HCEC 1CT (cell line): ENCODE measurements around the gene CHD3.

Experiments used
- DNase-seq: peaks from one replicate; pipeline ENCODE4 v3.0.0-alpha.2; 2017

CHD3 gene

GRCh38 chr17:7903154-7904103, 14.8 kb downstream of the CHD3 start:
- no peak for DNase-seq

GRCh38 chr17:7909089-7909488, 20.5 kb downstream of the CHD3 start:
- DNase-seq: no peak

GRCh38 chr17:7910281-7910680, 21.7 kb downstream of the CHD3 start:
- no peak for DNase-seq

GRCh38 chr17:7910711-7911110, 22.1 kb downstream of the CHD3 start:
- DNase-seq: no peak

- DNase-seq: no peak
These were observed 22.5 kb downstream of the CHD3 start for GRCh38 chr17:7911116-7911515.

DNA sequence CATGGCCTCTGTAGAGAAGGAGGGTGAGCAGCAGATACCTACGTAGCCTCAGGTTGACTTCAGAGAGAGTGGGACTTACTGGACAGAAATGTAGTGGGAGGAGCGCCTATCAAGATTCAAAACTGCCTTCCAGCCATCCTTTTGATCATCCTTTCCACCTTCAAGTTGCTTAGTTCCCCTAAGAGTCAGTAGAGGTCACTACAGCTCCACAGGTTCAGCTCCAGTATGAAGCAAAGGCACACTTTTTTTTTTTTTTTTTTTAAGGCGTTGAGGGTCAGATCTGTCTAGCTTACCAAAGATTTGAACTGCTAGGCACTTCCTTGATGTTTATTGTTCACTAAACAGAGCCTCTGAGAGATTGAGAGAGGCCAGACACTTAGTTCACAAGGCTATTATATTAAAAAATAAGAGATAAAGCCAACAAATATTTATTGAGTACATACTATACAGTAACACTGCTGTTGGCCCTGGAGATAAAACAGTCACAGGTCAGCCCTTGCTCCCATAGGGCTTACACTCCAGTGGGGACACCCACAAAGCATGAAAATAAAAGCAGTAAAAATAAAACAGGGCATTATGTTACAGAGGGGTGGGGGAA, 24.4 kb downstream of the CHD3 start:
- DNase-seq: peak; percentile 62

DNA sequence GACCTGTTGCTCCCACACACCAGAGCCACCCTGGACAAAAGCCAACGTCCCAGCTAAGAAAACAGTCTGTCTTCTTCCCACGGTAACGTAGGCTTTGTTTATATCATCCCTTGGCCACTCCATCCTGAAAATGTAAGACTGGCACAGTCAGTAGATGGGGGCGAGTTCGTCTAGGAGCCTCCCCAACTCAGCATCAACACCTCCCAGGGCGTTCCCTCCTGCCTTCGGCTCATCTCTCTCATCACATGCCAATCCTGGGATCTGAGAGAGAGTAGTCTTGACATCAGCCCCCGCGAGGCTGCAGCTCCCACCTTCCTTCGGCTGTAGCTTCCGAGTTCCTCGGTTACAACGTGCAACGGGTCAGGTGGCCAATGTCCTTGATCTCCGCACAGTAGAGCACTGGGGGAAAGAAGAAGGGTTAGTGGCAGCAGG, 26.6 kb downstream of the CHD3 start:
- no peak for DNase-seq

GRCh38 chr17:7915611-7916384, 27.2 kb downstream of the CHD3 start, which contains the start of gene RNF227:
TSS of gene RNF227 (minus strand) at chr17:7916289. CDS start at chr17:7916195, 94 bp downstream.
- peak; percentile 80 for DNase-seq

DNA sequence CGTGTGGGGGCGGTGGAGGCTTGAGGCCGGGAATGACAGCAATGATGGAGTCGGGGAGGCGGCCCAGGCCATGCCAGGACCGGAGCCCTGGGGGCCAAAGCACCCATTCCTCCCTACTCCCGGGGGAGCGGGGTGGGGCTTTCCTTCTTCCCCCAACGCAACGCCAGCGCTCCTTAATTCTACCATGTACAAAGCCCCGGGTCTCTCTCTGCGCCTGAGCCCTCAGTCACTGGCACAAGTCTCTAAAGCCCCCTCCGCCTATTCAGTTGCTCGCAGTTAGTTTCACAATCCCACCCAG, 27.7 kb downstream of the CHD3 start:
- DNase-seq: no peak

DNA sequence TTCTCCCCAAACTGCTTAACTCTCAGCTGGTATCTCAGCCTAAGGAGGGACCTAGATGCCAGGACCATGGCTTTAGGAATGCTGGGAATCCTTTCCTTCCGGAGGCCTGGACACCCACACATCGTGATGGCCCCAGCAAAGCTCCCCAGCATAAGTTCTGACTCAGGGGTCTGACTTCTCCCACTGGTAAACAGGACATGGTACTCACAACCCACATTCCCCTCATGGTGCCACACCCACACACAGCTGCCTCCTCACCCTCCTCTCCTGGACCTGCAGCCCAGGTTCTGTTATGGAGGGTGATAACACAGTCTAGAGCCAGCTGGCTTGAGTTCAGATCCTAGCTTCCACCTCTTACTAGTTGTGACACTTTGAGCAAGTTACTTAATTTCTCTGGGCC, 28.2 kb downstream of the CHD3 start:
- no peak for DNase-seq

DNA sequence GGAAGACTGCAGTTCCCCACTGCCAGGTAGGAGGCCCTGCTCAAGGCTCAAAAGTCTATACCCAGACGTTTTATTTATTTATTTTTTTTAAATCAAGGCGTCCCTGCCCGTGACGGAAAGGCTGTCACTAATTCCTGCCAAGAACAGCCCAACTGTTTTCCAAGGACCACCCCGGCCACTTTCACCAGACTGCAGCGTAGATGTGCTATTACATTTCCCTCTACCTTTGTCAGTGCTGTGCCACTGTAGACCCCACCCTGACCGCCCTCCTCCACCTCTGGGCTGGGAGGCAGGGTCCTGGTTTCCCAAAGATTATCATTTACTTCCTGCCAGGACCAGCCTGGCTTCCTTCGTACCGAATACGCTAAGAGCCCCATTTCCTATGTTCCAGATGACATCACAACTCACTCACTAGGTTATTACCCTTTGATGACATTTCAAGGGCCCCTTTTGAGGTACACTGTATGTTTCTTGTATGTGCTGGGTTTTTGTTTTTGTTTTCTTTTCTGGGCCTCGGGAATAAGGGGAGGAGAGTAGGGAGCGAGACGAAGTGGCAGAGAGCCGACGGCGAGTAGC, 33.8 kb downstream of the CHD3 start:
- no peak for DNase-seq

- peak; percentile 67 for DNase-seq
These were observed 34.4 kb downstream of the CHD3 start for GRCh38 chr17:7922845-7923628.

- DNase-seq: no peak
These were observed 39.0 kb downstream of the CHD3 start for GRCh38 chr17:7927596-7927995.

DNA sequence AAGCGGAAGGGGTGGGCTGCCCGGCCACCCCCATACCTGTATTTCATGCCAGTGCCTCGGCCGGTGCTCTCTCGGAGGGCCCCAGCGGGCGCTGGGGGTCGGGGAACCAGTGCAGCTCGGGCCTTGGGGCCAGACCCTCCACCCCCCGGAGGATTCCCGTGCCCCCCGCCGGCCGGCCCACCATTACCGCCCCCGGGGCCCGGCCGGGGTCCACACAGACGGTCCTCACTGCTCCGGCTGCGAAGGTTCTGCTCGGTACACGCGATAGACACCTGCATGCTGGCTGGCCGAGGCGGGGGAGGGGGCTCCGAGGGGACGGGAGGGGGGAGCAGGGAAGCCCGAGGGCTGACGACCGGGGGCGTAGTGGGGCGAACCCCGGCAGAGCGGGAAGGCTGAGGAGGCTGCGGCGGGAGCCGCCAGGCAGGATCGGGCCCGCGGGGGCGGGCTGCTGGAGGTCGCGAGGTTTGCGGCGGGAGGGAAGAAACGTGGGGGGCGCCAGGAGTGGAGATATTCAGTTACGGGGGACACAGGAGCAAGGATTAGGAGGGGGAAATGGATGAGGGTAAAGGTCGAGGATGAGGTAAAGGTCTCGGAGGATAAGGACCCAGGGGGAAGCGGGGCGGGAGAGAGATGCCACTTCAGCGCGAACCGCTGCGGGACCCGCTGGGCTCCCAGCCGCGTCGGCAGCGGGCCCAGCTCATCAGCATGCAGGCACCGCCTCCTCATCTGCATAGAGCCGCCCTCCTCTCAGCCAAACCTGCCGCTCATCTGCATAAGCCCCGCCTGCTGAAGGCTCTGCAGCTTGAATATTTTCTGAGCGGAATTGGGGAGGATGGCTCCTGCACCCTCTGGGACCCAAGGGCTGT, 40.8 kb downstream of the CHD3 start, which contains the start of gene KCNAB3:
TSS of gene KCNAB3 (minus strand) at position 699 of the 866 bp plus-strand sequence. CDS start at position 278, 421 bp downstream.
- DNase-seq: peak; percentile 72

- no peak for DNase-seq
These were observed 42.4 kb downstream of the CHD3 start for GRCh38 chr17:7930841-7931631.

DNA sequence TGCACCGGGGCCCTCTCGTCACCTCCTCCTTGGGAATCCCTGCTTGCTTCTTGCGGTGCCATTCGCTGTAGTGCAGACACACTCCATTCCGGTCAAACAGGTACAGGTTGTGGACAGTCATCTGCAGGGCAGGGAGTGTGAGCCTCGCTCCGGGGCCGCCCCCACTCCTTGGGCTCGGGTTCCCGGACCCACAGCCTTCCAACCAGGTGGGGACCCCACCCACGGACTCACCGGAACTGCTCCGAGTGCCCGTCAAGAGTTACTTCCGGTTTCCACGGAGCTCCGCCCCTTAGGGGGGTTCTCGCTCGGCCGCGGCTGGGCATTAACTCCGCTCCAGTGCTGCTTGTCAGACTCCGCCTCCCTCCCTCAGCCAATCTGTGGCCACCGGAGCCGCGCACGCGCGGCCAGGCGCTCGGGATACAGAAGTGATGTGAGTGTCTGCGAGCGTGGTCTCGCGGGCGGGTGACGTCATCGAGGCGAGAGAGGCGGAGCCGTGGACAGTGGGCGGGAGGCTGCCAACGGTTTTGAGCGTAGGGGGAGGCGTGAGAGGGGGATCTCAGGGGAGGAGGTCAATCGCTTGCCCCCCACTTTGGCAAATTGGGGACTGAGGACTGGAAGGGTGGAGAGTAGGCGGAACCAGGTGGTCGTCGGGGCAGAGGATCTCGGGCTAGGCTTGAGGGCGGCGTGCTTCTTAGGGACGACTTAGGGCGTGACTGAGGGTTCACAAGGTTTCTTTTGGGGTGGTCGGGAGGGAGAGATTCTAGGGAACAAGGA, 43.3 kb downstream of the CHD3 start, which contains the start of the genes CNTROB and TRAPPC1:
TSS of gene CNTROB (plus strand) at position 498 of the 774 bp plus-strand sequence. CDS start 874 bp downstream, outside the sequence.
TSS of gene TRAPPC1 (minus strand) at position 238 of the 774 bp plus-strand sequence. CDS start at position 121, 117 bp downstream.
- DNase-seq: peak; percentile 97

DNA sequence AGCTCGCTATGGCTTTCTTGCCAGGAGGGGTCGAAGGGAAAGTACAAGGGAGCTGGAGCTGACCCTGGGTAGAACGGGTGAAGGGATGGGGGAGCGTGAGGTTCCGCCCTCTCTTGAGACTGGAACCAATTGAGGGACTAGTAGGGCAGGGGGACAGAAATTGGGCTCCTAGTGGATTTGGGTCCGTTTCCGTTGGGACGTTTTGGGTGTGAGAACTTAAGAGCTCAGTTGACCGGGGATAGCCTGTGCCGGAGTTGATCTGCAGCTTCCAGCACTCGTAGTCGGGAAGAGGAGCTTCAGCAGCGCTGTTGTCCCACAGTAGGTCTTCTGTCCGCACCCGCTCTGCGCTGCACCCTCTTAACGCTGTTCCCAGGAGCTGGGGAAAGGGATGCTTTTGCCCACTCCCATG, 43.9 kb downstream of the CHD3 start:
- DNase-seq: peak; percentile 23

- DNase-seq: peak; percentile 55
These were observed 44.4 kb downstream of the CHD3 start for GRCh38 chr17:7932949-7933348.

DNA sequence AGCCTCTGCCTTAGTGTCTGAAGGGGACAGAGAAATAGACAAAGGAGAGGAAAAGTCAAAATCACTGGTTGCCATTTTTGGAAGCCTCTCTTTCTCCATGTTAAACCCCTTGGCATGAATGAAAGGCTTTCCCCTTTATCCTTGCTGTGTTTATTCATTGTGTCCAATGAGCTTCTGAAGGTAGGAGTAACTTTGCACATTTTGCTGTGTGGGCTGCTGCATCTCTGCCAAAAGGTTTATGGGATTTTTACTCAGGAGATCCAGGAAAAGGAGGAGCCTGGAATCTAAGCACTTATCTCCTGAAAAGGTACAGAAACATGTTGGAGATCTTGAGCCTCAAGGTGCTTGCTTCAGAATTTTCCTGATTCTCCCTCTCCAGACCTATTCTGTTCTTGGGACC, 47.3 kb downstream of the CHD3 start:
- DNase-seq: no peak
